Caki2 (cell line): ENCODE data around the gene APLF. TPM values are rescaled to one million over a fixed set of nuclear protein-coding genes. Genes with fewer than 3 reads are reported as not detected.
"Not testable (repeated sequence)": the region's sequence is repeated elsewhere in the genome, so short reads cannot be mapped to it uniquely, and the experiment has no call there.

Source experiments
- DNase-seq: peaks from one replicate; pipeline ENCODE4 v3.0.0-alpha.2; 2015; ENCODE audit warnings: low read depth
- in situ Hi-C: cut with HindIII; loops from 2 replicates; pipeline ENCODE4 v1.10.0; 2016; ENCODE audit warnings: low sequenced_read_pairs, low pct_unique_long_range_greater_than_20kb, mixed read lengths
- total RNA-seq: library from RNA; depleted of rRNA; stranded (reverse); fragments of >200 nt; shearing (Covaris generic); gene quantifications from 2 replicates; pipeline ENCODE4 v1.2.3, GENCODE V29; 2014; ENCODE audit warnings: low replicate concordance

APLF gene
- total RNA-seq, 1 experiment from 2014 or later, result 6.8 TPM

GRCh38 chr2:68506170-68506569, 38.8 kb downstream of the APLF start:
- in situ Hi-C loops, result no loop called here
- DNase-seq, result no peak

- no peak for DNase-seq
- in situ Hi-C loops, result no loop called here
Observed at GRCh38 chr2:68512326-68512725, 44.9 kb downstream of the APLF start.

- in situ Hi-C loops, result no loop called here
Observed at GRCh38 chr2:68512966-68513365, 45.6 kb downstream of the APLF start.

GRCh38 chr2:68514316-68514929, 47.0 kb downstream of the APLF start:
- in situ Hi-C loops, result no loop called here
- no peak for DNase-seq

More at GRCh38 chr2:68512966-68513365, 45.6 kb downstream of the APLF start:
- no peak for DNase-seq

GRCh38 chr2:68516051-68516955, 48.9 kb downstream of the APLF start:
- DNase-seq, result no peak
- in situ Hi-C loops, result no loop called here

GRCh38 chr2:68519236-68519635, 51.9 kb downstream of the APLF start:
- DNase-seq, result no peak
- in situ Hi-C loops, result no loop called here

GRCh38 chr2:68521037-68521436, 53.7 kb downstream of the APLF start:
- in situ Hi-C loops, result no loop called here
- DNase-seq, result no peak

GRCh38 chr2:68526943-68527342, 59.6 kb downstream of the APLF start:
- DNase-seq, in situ Hi-C loops: not testable (repeated sequence)

- DNase-seq, in situ Hi-C loops: not testable (repeated sequence)
Observed at GRCh38 chr2:68527343-68528081, 60.1 kb downstream of the APLF start.

GRCh38 chr2:68529156-68529555, 61.8 kb downstream of the APLF start:
- DNase-seq, in situ Hi-C loops: not testable (repeated sequence)

- in situ Hi-C loops, DNase-seq: not testable (repeated sequence)
Observed at GRCh38 chr2:68529651-68530050, 62.3 kb downstream of the APLF start.

- in situ Hi-C loops, result no loop called here
- DNase-seq, result no peak
Observed at GRCh38 chr2:68536000-68536399, 68.6 kb downstream of the APLF start.

- in situ Hi-C loops, result no loop called here
Observed at GRCh38 chr2:68537011-68537410, 69.6 kb downstream of the APLF start.

GRCh38 chr2:68537809-68538208, 70.4 kb downstream of the APLF start:
- in situ Hi-C loops, result no loop called here
- no peak for DNase-seq

More at GRCh38 chr2:68537011-68537410, 69.6 kb downstream of the APLF start:
- no peak for DNase-seq

- in situ Hi-C loops, result no loop called here
- no peak for DNase-seq
Observed at GRCh38 chr2:68544811-68545210, 77.4 kb downstream of the APLF start.

GRCh38 chr2:68548396-68548795, 81.0 kb downstream of the APLF start:
- no peak for DNase-seq
- in situ Hi-C loops, result no loop called here

GRCh38 chr2:68553098-68553497, 85.7 kb downstream of the APLF start:
- no peak for DNase-seq
- in situ Hi-C loops, result no loop called here

- DNase-seq, in situ Hi-C loops: not testable (repeated sequence)
Observed at GRCh38 chr2:68555425-68556206, 88.2 kb downstream of the APLF start.
